ENCODE data around the gene CSNK2B. TPM values are rescaled to one million over a fixed set of nuclear protein-coding genes. Genes with fewer than 3 reads are reported as not detected.
A peak's percentile ranks its signal among the peaks of the same experiment; 100 is the strongest.

CSNK2B gene
- total RNA-seq, 1 experiment from 2014 or later, result 357 TPM

GRCh38 chr6:31630177-31630934 lies 35.5 kb upstream of the CSNK2B start:
- H3K4me3 Mint-ChIP-seq (ENCODE audit: low read depth, unreplicated experiment), result no peak overlapping the region
- H3K27ac Mint-ChIP-seq (ENCODE audit: unreplicated experiment), result peak overlapping the region; percentile 23
- no peaks in the 10 kb centered on the region for H3K27me3 Mint-ChIP-seq (ENCODE audit: unreplicated experiment)
- BruUV-seq (replicated peaks), result no TSS peak
- H3K4me1 Mint-ChIP-seq (ENCODE audit: low read depth, unreplicated experiment), result peaks cover 8% of the 10 kb centered on the region
- intact Hi-C loops (cut with micrococcal nuclease; ENCODE audit: unreplicated experiment), result no loop called here
- H3K36me3 Mint-ChIP-seq (ENCODE audit: insufficient read depth, unreplicated experiment), result peaks cover 100% of the 10 kb centered on the region
- no peak for DNase-seq
- no peak for TF ChIP-seq CTCF (IDR thresholded peaks at IDR 0.05; ENCODE audit: unreplicated experiment)
- H3K9me3 Mint-ChIP-seq (ENCODE audit: low read depth, unreplicated experiment), result no peaks in the 10 kb centered on the region
- CTCF ChIA-PET, result no interaction called here

- Mint-ChIP-seq H3K36me3 (ENCODE audit: insufficient read depth, unreplicated experiment) (peaks cover 100% of the 10 kb centered on the region), H3K9me3 (ENCODE audit: low read depth, unreplicated experiment) (no peaks in the 10 kb centered on the region), H3K4me3 (ENCODE audit: low read depth, unreplicated experiment) (no peak overlapping the region), H3K27me3 (ENCODE audit: unreplicated experiment) (no peaks in the 10 kb centered on the region), H3K27ac (ENCODE audit: unreplicated experiment) (peak overlapping the region; percentile 23), H3K4me1 (ENCODE audit: low read depth, unreplicated experiment) (peaks cover 8% of the 10 kb centered on the region)
- TSS peak; percentile 14 for BruUV-seq (replicated peaks)
- TF ChIP-seq CTCF (IDR thresholded peaks at IDR 0.05; ENCODE audit: unreplicated experiment), result no peak
- DNase-seq, result no peak
- CTCF ChIA-PET, result no interaction called here
- intact Hi-C loops (cut with micrococcal nuclease; ENCODE audit: unreplicated experiment), result no loop called here
These were observed 34.7 kb upstream of the CSNK2B start for GRCh38 chr6:31631209-31631608.

GRCh38 chr6:31631681-31632278 lies 34.1 kb upstream of the CSNK2B start:
- Mint-ChIP-seq H3K36me3 (ENCODE audit: insufficient read depth, unreplicated experiment) (peaks cover 100% of the 10 kb centered on the region), H3K27me3 (ENCODE audit: unreplicated experiment) (no peaks in the 10 kb centered on the region), H3K9me3 (ENCODE audit: low read depth, unreplicated experiment) (no peaks in the 10 kb centered on the region), H3K4me3 (ENCODE audit: low read depth, unreplicated experiment) (no peak overlapping the region), H3K27ac (ENCODE audit: unreplicated experiment) (peak overlapping the region; percentile 45), H3K4me1 (ENCODE audit: low read depth, unreplicated experiment) (peaks cover 8% of the 10 kb centered on the region)
- DNase-seq, result no peak
- CTCF ChIA-PET, result no interaction called here
- TF ChIP-seq CTCF (IDR thresholded peaks at IDR 0.05; ENCODE audit: unreplicated experiment), result no peak
- intact Hi-C loops (cut with micrococcal nuclease; ENCODE audit: unreplicated experiment), result no loop called here
- no TSS peak for BruUV-seq (replicated peaks)

GRCh38 chr6:31632279-31632946 lies 33.5 kb upstream of the CSNK2B start:
- intact Hi-C loops (cut with micrococcal nuclease; ENCODE audit: unreplicated experiment), result no loop called here
- no peak for DNase-seq
- peaks cover 6% of the 10 kb centered on the region for H3K4me1 Mint-ChIP-seq (ENCODE audit: low read depth, unreplicated experiment)
- H3K27me3 Mint-ChIP-seq (ENCODE audit: unreplicated experiment), result no peaks in the 10 kb centered on the region
- no peaks in the 10 kb centered on the region for H3K9me3 Mint-ChIP-seq (ENCODE audit: low read depth, unreplicated experiment)
- H3K27ac Mint-ChIP-seq (ENCODE audit: unreplicated experiment), result peak overlapping the region; percentile 45
- peaks cover 100% of the 10 kb centered on the region for H3K36me3 Mint-ChIP-seq (ENCODE audit: insufficient read depth, unreplicated experiment)
- no peak for TF ChIP-seq CTCF (IDR thresholded peaks at IDR 0.05; ENCODE audit: unreplicated experiment)
- no peak overlapping the region for H3K4me3 Mint-ChIP-seq (ENCODE audit: low read depth, unreplicated experiment)
- BruUV-seq (replicated peaks), result no TSS peak
- CTCF ChIA-PET, result no interaction called here
